ENCODE results near the gene TNK2.
"Not testable (repeated sequence)": the region's sequence is repeated elsewhere in the genome, so short reads cannot be mapped to it uniquely, and the experiment has no call there.

The TNK2 gene

GRCh38 chr3:195834675-195835583 lies 73.4 kb downstream of the TNK2 start:
- H3K27ac ChIP-seq, result no peak overlapping the region
- TF ChIP-seq Cebpa-rat (IDR thresholded peaks at IDR 0.05), result no peak

GRCh38 chr3:195829897-195830254 lies 78.5 kb downstream of the TNK2 start:
- TF ChIP-seq Cebpa-rat (IDR thresholded peaks at IDR 0.05), result no peak
- no peak overlapping the region for H3K4me2 ChIP-seq
- H3K4me3 ChIP-seq, result no peak overlapping the region
- peaks cover 3% of the 10 kb centered on the region for H3K9me3 ChIP-seq
- H3K4me1 ChIP-seq, result peaks cover 16% of the 10 kb centered on the region
- no peak overlapping the region for H3K9ac ChIP-seq
- H3K36me3 ChIP-seq, result no peaks in the 10 kb centered on the region
- no peak overlapping the region for H3K27ac ChIP-seq
- H3K27me3 ChIP-seq, result no peaks in the 10 kb centered on the region
- no peaks in the 10 kb centered on the region for H4K20me1 ChIP-seq

More at GRCh38 chr3:195834675-195835583, 73.4 kb downstream of the TNK2 start:
- no peaks in the 10 kb centered on the region for H3K27me3 ChIP-seq
- H3K9ac ChIP-seq, result no peak overlapping the region
- H3K4me1 ChIP-seq, result no peaks in the 10 kb centered on the region
- H3K36me3 ChIP-seq, result no peaks in the 10 kb centered on the region
- H3K4me2 ChIP-seq, result no peak overlapping the region
- H3K9me3 ChIP-seq, result peaks cover 3% of the 10 kb centered on the region
- H3K4me3 ChIP-seq, result no peak overlapping the region
- no peaks in the 10 kb centered on the region for H4K20me1 ChIP-seq

DNA sequence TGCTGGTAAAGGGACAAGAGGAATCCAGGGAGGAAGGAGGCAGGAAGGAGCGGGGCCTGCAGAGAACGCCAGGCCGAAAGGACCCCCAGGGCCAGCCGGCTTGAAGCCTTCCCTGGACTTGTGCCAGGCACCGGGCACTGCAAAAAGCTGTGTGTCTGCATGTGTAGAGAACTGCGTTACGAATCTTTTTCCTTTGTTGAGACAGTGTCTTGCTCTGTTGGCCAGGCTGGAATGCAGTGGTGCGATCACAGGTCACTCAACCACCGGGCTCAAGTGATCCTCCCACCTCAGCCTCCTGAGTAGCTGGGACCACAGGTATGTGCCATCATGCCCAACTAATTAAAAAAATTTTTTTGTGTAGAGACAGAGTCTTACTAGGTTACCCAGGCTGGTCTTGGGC lies 79.6 kb downstream of the TNK2 start:
- Histone ChIP-seq H3K27ac (no peak overlapping the region), H3K4me2 (no peak overlapping the region), H3K9ac (no peak overlapping the region), H3K4me1 (peaks cover 23% of the 10 kb centered on the region), H3K27me3 (no peaks in the 10 kb centered on the region), H3K9me3 (peaks cover 7% of the 10 kb centered on the region), H3K4me3 (no peak overlapping the region), H3K36me3 (no peaks in the 10 kb centered on the region), H4K20me1 (no peaks in the 10 kb centered on the region)
- TF ChIP-seq Cebpa-rat (IDR thresholded peaks at IDR 0.05), result no peak

DNA sequence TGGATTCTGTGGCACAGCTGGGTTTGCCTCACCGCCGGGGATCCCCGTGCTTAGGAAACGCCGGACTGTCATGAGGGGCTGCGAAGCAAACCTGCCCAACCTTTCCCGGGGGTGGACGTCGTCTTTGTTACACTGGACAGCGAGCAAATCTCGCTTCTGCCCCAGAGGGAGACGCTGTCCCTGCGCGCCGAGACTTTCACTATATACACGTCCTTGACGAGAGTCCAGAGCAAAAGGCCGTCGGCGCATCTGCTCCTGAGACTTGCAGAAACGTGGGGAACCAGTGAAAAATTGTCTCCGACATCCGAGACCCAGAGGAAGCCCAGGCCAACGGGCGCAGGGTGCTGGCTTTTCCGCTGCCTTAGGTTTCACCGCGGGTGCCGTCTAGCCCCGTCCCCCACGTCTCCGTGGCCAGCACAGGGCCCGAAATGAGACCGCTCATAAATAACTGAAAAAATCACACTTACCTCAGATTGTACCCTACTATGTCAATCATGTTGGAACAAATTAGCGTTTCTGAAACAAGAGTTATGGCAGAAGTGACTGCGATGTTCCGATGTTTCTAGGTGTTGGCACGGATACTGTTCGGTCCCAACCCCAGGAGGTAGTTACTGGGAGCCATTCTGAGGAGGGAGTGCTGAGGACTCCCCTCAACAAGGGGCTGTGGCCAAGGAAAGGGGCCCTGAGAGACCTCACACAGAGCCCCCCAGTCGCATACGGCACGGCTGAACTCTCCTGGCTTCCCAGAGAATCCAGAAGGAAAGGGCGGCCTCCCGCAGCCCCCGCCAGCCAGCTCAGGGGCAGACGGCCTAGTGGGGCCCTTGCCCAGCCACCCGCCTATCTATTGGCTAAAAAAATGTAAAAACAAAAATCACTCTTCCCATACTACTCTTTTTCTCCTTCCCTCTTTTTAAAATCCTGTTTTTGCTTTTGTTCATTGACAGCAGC lies 82.2 kb downstream of the TNK2 start:
- Histone ChIP-seq H3K4me1 (peaks cover 36% of the 10 kb centered on the region), H4K20me1 (no peaks in the 10 kb centered on the region), H3K27ac (peak overlapping the region; percentile 78), H3K4me3 (0 out of 2 replicates have a peak overlapping the region, but pooled peaks have one; percentile 18), H3K9me3 (peaks cover 7% of the 10 kb centered on the region), H3K4me2 (peak overlapping the region; percentile 81), H3K36me3 (no peaks in the 10 kb centered on the region), H3K27me3 (no peaks in the 10 kb centered on the region), H3K9ac (peak overlapping the region; percentile 41; the same call in 1 of the 2 replicates)
- no peak for TF ChIP-seq Cebpa-rat (IDR thresholded peaks at IDR 0.05)

- no peak for TF ChIP-seq Cebpa-rat (IDR thresholded peaks at IDR 0.05)
- Histone ChIP-seq H3K27me3 (no peaks in the 10 kb centered on the region), H3K9ac (peak overlapping the region; percentile 41; the same call in 1 of the 2 replicates), H3K4me1 (peaks cover 44% of the 10 kb centered on the region), H3K36me3 (no peaks in the 10 kb centered on the region), H3K9me3 (peaks cover 4% of the 10 kb centered on the region; the same call in 1 of the 2 replicates), H4K20me1 (no peaks in the 10 kb centered on the region), H3K27ac (peak overlapping the region; percentile 78), H3K4me2 (peak overlapping the region; percentile 81), H3K4me3 (0 out of 2 replicates have a peak overlapping the region, but pooled peaks have one; percentile 18)
Measured at GRCh38 chr3:195825191-195825588, 83.2 kb downstream of the TNK2 start.

GRCh38 chr3:195824425-195825190 lies 83.7 kb downstream of the TNK2 start:
- 0 out of 2 replicates have a peak overlapping the region, but pooled peaks have one; percentile 41 for H3K9ac ChIP-seq
- H3K36me3 ChIP-seq, H4K20me1 ChIP-seq, H3K27me3 ChIP-seq, H3K9me3 ChIP-seq: not testable (repeated sequence)
- H3K4me2 ChIP-seq, result peak overlapping the region; percentile 81
- H3K4me3 ChIP-seq, result 0 out of 2 replicates have a peak overlapping the region, but pooled peaks have one; percentile 18
- H3K4me1 ChIP-seq, result peaks cover 49% of the 10 kb centered on the region
- H3K27ac ChIP-seq, result peak overlapping the region; percentile 78

- peak overlapping the region; percentile 39 for H3K4me2 ChIP-seq
- no peak for TF ChIP-seq Cebpa-rat (IDR thresholded peaks at IDR 0.05)
Measured at GRCh38 chr3:195823999-195824398, 84.4 kb downstream of the TNK2 start.

DNA sequence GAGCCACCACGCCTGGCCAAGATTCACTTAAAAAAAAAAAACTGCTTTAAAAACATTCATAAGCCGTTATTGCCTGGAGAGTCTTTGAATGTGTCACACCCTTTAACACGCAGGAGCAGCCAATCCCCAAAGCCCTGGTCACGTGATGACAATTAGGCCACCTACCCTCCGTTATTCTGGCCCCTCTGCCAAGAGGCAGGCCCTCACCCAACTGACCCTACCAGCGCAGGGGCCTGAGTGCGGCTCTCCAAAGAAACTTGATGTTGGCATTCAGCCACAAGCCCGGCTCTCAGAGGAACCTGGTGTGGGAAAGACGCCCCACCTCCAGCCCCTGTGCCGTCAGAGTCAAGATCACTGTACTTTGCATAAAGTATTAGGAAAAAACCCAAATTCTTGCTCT lies 85.1 kb downstream of the TNK2 start:
- Histone ChIP-seq H3K27ac (no peak overlapping the region), H3K9me3 (peaks cover 4% of the 10 kb centered on the region; the same call in 1 of the 2 replicates), H4K20me1 (no peaks in the 10 kb centered on the region), H3K36me3 (no peaks in the 10 kb centered on the region), H3K9ac (no peak overlapping the region), H3K4me2 (peak overlapping the region; percentile 39; the same call in 1 of the 2 replicates), H3K27me3 (no peaks in the 10 kb centered on the region), H3K4me1 (peaks cover 49% of the 10 kb centered on the region), H3K4me3 (no peak overlapping the region)
- no peak for TF ChIP-seq Cebpa-rat (IDR thresholded peaks at IDR 0.05)

More at GRCh38 chr3:195823999-195824398, 84.4 kb downstream of the TNK2 start:
- Histone ChIP-seq H3K27ac (peak overlapping the region; percentile 56; the same call in 1 of the 2 replicates), H4K20me1 (no peaks in the 10 kb centered on the region), H3K27me3 (no peaks in the 10 kb centered on the region), H3K9me3 (peaks cover 4% of the 10 kb centered on the region; the same call in 1 of the 2 replicates), H3K36me3 (no peaks in the 10 kb centered on the region), H3K4me1 (peaks cover 49% of the 10 kb centered on the region), H3K4me3 (no peak overlapping the region), H3K9ac (no peak overlapping the region)

All from BLaER1 (cell line).